Large intestine (tissue), 3 donors: ENCODE data around the gene CDH13. TPM values are rescaled to one million over a fixed set of nuclear protein-coding genes. Genes with fewer than 3 reads are reported as not detected.

Source experiments
- DNase-seq, 2 donors: peaks; one replicate each; pipeline versions ENCODE4 v3.0.0 to v3.0.0-alpha.2; 2013
- H3K27ac ChIP-seq: one replicate; pipeline ENCODE4 v1.5.1; 2013; ENCODE audit warnings: low read length
- H3K27me3 ChIP-seq: 2 replicates; pipeline ENCODE4 v1.6.1; 2013; ENCODE audit warnings: low read length; ENCODE audit not compliant: control insufficient read depth, insufficient read depth
- H3K36me3 ChIP-seq: 2 replicates; pipeline ENCODE4 v1.6.1; 2013; ENCODE audit warnings: low read length; ENCODE audit not compliant: control insufficient read depth, insufficient read depth
- H3K4me1 ChIP-seq: one replicate; pipeline ENCODE4 v1.6.1; 2013; ENCODE audit warnings: low read length; ENCODE audit not compliant: control insufficient read depth, insufficient read depth
- H3K4me3 ChIP-seq: one replicate; pipeline ENCODE4 v1.5.1; 2013; ENCODE audit warnings: low read length
- H3K9me3 ChIP-seq: one replicate; pipeline ENCODE4 v1.6.1; 2013; ENCODE audit warnings: mild to moderate bottlenecking, low read depth, low read length, moderate library complexity; ENCODE audit not compliant: control insufficient read depth
- WGBS: methylation state at CpG from one replicate; pipeline ENCODE4 v1.1.5; 2013; ENCODE audit warnings: low lambda C conversion rate; ENCODE audit not compliant: insufficient coverage; 5-methylcytosine and 5-hydroxymethylcytosine counted together
- polyA plus RNA-seq: library from polyadenylated mRNA; unstranded; fragments of 120-200 nt; gene quantifications from one replicate; pipeline ENCODE4 v1.2.1, GENCODE V29; 2013

The CDH13 gene
- polyA plus RNA-seq, 1 donor: 17.1 TPM

GRCh38 chr16:83174671-83175070, 547.9 kb downstream of the CDH13 start:
- DNase-seq: no peak
- Histone ChIP-seq H3K36me3 (no peaks in the 10 kb centered on the region), H3K4me3 (no peak overlapping the region), H3K9me3 (no peaks in the 10 kb centered on the region), H3K27me3 (no peaks in the 10 kb centered on the region), H3K4me1 (no peaks in the 10 kb centered on the region), H3K27ac (no peak overlapping the region)

GRCh38 chr16:83176802-83177201, 550.0 kb downstream of the CDH13 start:
- Histone ChIP-seq H3K27me3 (peaks cover 4% of the 10 kb centered on the region), H3K27ac (no peak overlapping the region), H3K36me3 (no peaks in the 10 kb centered on the region), H3K4me1 (no peaks in the 10 kb centered on the region), H3K4me3 (no peak overlapping the region), H3K9me3 (no peaks in the 10 kb centered on the region)
- DNase-seq: no peak
- WGBS: no CpG with 5 or more reads among the region's 4 CpGs

GRCh38 chr16:83185902-83186301, 559.1 kb downstream of the CDH13 start:
- no peaks in the 10 kb centered on the region for H3K36me3 ChIP-seq
- H3K4me3 ChIP-seq: no peak overlapping the region
- H3K9me3 ChIP-seq: no peaks in the 10 kb centered on the region
- peaks cover 3% of the 10 kb centered on the region for H3K27me3 ChIP-seq
- WGBS: no CpG with 5 or more reads among the region's 6 CpGs
- H3K4me1 ChIP-seq: no peaks in the 10 kb centered on the region
- H3K27ac ChIP-seq: no peak overlapping the region
- DNase-seq: no peak

GRCh38 chr16:83187405-83187804, 560.6 kb downstream of the CDH13 start:
- no peaks in the 10 kb centered on the region for H3K36me3 ChIP-seq
- H3K27ac ChIP-seq: no peak overlapping the region
- H3K4me1 ChIP-seq: no peaks in the 10 kb centered on the region
- no CpG with 5 or more reads among the region's 3 CpGs for WGBS
- H3K9me3 ChIP-seq: no peaks in the 10 kb centered on the region
- no peak for DNase-seq
- H3K27me3 ChIP-seq: no peaks in the 10 kb centered on the region
- no peak overlapping the region for H3K4me3 ChIP-seq

- Histone ChIP-seq H3K9me3 (no peaks in the 10 kb centered on the region), H3K27me3 (peaks cover 4% of the 10 kb centered on the region), H3K4me3 (no peak overlapping the region), H3K4me1 (no peaks in the 10 kb centered on the region), H3K36me3 (no peaks in the 10 kb centered on the region), H3K27ac (no peak overlapping the region)
- DNase-seq: no peak
- no CpG with 5 or more reads among the region's 3 CpGs for WGBS
Observed at GRCh38 chr16:83196796-83197195, 570.0 kb downstream of the CDH13 start.

GRCh38 chr16:83197450-83197849, 570.7 kb downstream of the CDH13 start:
- H3K9me3 ChIP-seq: no peaks in the 10 kb centered on the region
- no peak overlapping the region for H3K27ac ChIP-seq
- 100% methylated on average over 1 of the region's 5 CpGs for WGBS
- H3K4me3 ChIP-seq: no peak overlapping the region
- H3K27me3 ChIP-seq: peaks cover 4% of the 10 kb centered on the region
- H3K36me3 ChIP-seq: no peaks in the 10 kb centered on the region
- no peak for DNase-seq
- H3K4me1 ChIP-seq: no peaks in the 10 kb centered on the region

GRCh38 chr16:83198977-83199376, 572.2 kb downstream of the CDH13 start:
- no peak overlapping the region for H3K4me3 ChIP-seq
- H3K36me3 ChIP-seq: no peaks in the 10 kb centered on the region
- peaks cover 2% of the 10 kb centered on the region for H3K27me3 ChIP-seq
- no peaks in the 10 kb centered on the region for H3K4me1 ChIP-seq
- H3K27ac ChIP-seq: no peak overlapping the region
- WGBS: no CpG with 5 or more reads among the region's 4 CpGs
- DNase-seq: no peak
- H3K9me3 ChIP-seq: no peaks in the 10 kb centered on the region

GRCh38 chr16:83200005-83200779, 573.4 kb downstream of the CDH13 start:
- H3K27ac ChIP-seq: no peak overlapping the region
- no peaks in the 10 kb centered on the region for H3K36me3 ChIP-seq
- WGBS: no CpG with 5 or more reads among the region's 13 CpGs
- no peak for DNase-seq
- no peaks in the 10 kb centered on the region for H3K4me1 ChIP-seq
- no peaks in the 10 kb centered on the region for H3K27me3 ChIP-seq
- H3K9me3 ChIP-seq: no peaks in the 10 kb centered on the region
- no peak overlapping the region for H3K4me3 ChIP-seq

GRCh38 chr16:83201748-83202147, 575.0 kb downstream of the CDH13 start:
- Histone ChIP-seq H3K27me3 (no peaks in the 10 kb centered on the region), H3K27ac (no peak overlapping the region), H3K9me3 (no peaks in the 10 kb centered on the region), H3K4me3 (no peak overlapping the region), H3K36me3 (no peaks in the 10 kb centered on the region), H3K4me1 (no peaks in the 10 kb centered on the region)
- DNase-seq: no peak
- WGBS: no CpG with 5 or more reads among the region's 9 CpGs

- Histone ChIP-seq H3K4me1 (no peaks in the 10 kb centered on the region), H3K27ac (no peak overlapping the region), H3K36me3 (no peaks in the 10 kb centered on the region), H3K27me3 (peaks cover 3% of the 10 kb centered on the region), H3K4me3 (no peak overlapping the region), H3K9me3 (no peaks in the 10 kb centered on the region)
- 100% methylated on average over 1 of the region's 6 CpGs for WGBS
- DNase-seq: no peak
Observed at GRCh38 chr16:83205896-83206295, 579.1 kb downstream of the CDH13 start.

- WGBS: no CpG with 5 or more reads among the region's 5 CpGs
- Histone ChIP-seq H3K36me3 (no peaks in the 10 kb centered on the region), H3K9me3 (no peaks in the 10 kb centered on the region), H3K4me3 (no peak overlapping the region), H3K27me3 (peaks cover 3% of the 10 kb centered on the region), H3K4me1 (no peaks in the 10 kb centered on the region), H3K27ac (no peak overlapping the region)
- DNase-seq: no peak
Observed at GRCh38 chr16:83206426-83206825, 579.7 kb downstream of the CDH13 start.
